GM12878 (cell line): ENCODE results near the gene PRKCE. TPM values are rescaled to one million over a fixed set of nuclear protein-coding genes. Genes with fewer than 3 reads are reported as not detected.

Experiments
- ATAC-seq: fragments of 200-7000 bp; cut with Tn5 transposase; 3 replicates; pipeline ENCODE4 v1.9.1; 2020; ENCODE audit warnings: mild to moderate bottlenecking, moderate library complexity
- BruUV-seq: library from RNA; stranded (reverse); fragments of 400-500 nt; replicated peaks from 2 replicates; lab custom pipeline; 2021; lab: Mats Ljungman, UMichigan
- CTCF ChIA-PET: fragments of 300-600 bp; sonication (Branson Sonifier 250); formaldehyde crosslinking; extraction: SDS; loops from one replicate; lab custom pipeline; 2021; ENCODE audit warnings: inconsistent platforms; lab: Yijun Ruan, JAX
- POLR2A ChIA-PET: fragments of 350-600 bp; formaldehyde crosslinking; extraction: SDS; loops from one replicate; lab custom pipeline; 2021; ENCODE audit warnings: inconsistent platforms; lab: Charles Lee
- RAD21 ChIA-PET: fragments of 300-600 bp; sonication (Branson Sonifier 250); formaldehyde crosslinking; loops from one replicate; lab custom pipeline; 2023; ENCODE audit warnings: antibody characterized with exemption; ENCODE audit not compliant: unreplicated experiment; lab: Charles Lee
- SMC1A ChIA-PET: fragments of 300-600 bp; sonication (Branson Sonifier 250); formaldehyde crosslinking; loops from one replicate; lab custom pipeline; 2023; ENCODE audit not compliant: unreplicated experiment, uncharacterized antibody; lab: Charles Lee
- DNase-seq: peaks from one replicate; pipeline ENCODE4 v3.0.0-alpha.2; 2011; ENCODE audit warnings: low read depth, low spot score
- FAIRE-seq: peaks from 3 replicates; lab custom pipeline; 2011; peaks lifted over from hg19 to GRCh38; lab: Jason Lieb, UNC
- H2AFZ ChIP-seq: 2 replicates; pipeline ENCODE4 v1.6.0; 2011; ENCODE audit warnings: low read depth, low read length, control low read depth; ENCODE audit not compliant: control insufficient read depth
- H3K27ac ChIP-seq: 2 replicates; pipeline ENCODE4 v1.5.1; 2011; ENCODE audit warnings: control low read depth; ENCODE audit not compliant: control insufficient read depth, insufficient read depth
- H3K27me3 ChIP-seq, 2 experiments: replicated peaks in 1 of 2; 2 replicates each; pipeline versions ENCODE4 v1.6.0 to v1.6.1; 2011; ENCODE audit warnings: low read length in 1 of 2; ENCODE audit not compliant: control insufficient read depth in 2 of 2, insufficient read depth in 2 of 2
- H3K36me3 ChIP-seq, 2 experiments: 2 replicates each; pipeline ENCODE4 v1.5.1; 2011; ENCODE audit warnings: low read length in 1 of 2; ENCODE audit not compliant: control insufficient read depth in 2 of 2, insufficient read depth in 2 of 2
- H3K4me1 ChIP-seq: 2 replicates; pipeline ENCODE4 v1.6.1; 2011; ENCODE audit warnings: mild to moderate bottlenecking, low read length, moderate library complexity, mixed read lengths; ENCODE audit not compliant: control insufficient read depth, insufficient read depth
- H3K4me2 ChIP-seq: 2 replicates; pipeline ENCODE4 v1.6.0; 2011; ENCODE audit warnings: control low read depth; ENCODE audit not compliant: control insufficient read depth, insufficient read depth
- H3K4me3 ChIP-seq: fragments of 200-600 bp; sonication (generic); 2 replicates; pipeline ENCODE4 v1.5.1; 2016
- H3K79me2 ChIP-seq: 2 replicates; pipeline ENCODE4 v1.6.0; 2011; ENCODE audit warnings: low read length; ENCODE audit not compliant: control insufficient read depth, insufficient read depth
- H3K9ac ChIP-seq: 2 replicates; pipeline ENCODE4 v1.8.0; 2011; ENCODE audit warnings: low read length, control low read depth, mixed read lengths; ENCODE audit not compliant: control insufficient read depth, insufficient read depth
- H3K9me3 ChIP-seq: replicated peaks from 3 replicates; pipeline ENCODE4 v1.5.1; 2011; ENCODE audit warnings: mild to moderate bottlenecking, low read length; ENCODE audit not compliant: control insufficient read depth, insufficient read depth
- H4K20me1 ChIP-seq: 2 replicates; pipeline ENCODE4 v1.6.0; 2011; ENCODE audit not compliant: control insufficient read depth, insufficient read depth
- ATF7 ChIP-seq: fragments of 450-650 bp; IDR thresholded peaks from 2 replicates; pipeline ENCODE4 v1.6.1; 2016; ENCODE audit warnings: low read depth, mild to moderate bottlenecking
- SMAD1 ChIP-seq: fragments of 450-650 bp; IDR thresholded peaks from 2 replicates; pipeline ENCODE4 v1.6.1; 2018; ENCODE audit warnings: mild to moderate bottlenecking, low read depth; ENCODE audit not compliant: partially characterized antibody
- TCF7 ChIP-seq: IDR thresholded peaks from 2 replicates; pipeline ENCODE4 v1.6.1; 2014; ENCODE audit warnings: antibody characterized with exemption, borderline replicate concordance
- WGBS: methylation state at CpG from one replicate; pipeline ENCODE4 v1.1.6; 2016; ENCODE audit warnings: low lambda C conversion rate; ENCODE audit not compliant: insufficient replicate concordance, insufficient coverage; ENCODE audit errors: missing lambda C conversion rate; 5-methylcytosine and 5-hydroxymethylcytosine counted together
- in situ Hi-C: fragments of 300-500 bp; cut with MboI; formaldehyde crosslinking; loops from 9 replicates; pipeline ENCODE4 v1.14.3; 2018; ENCODE audit warnings: mixed read lengths
- intact Hi-C: fragments of 100-400 bp; cut with micrococcal nuclease; formaldehyde crosslinking; loops from one replicate; pipeline ENCODE4 v1.14.2; 2022; ENCODE audit not compliant: unreplicated experiment
- polyA plus RNA-seq, 11 experiments: library from polyadenylated mRNA; depleted of rRNA in 4 of 11; unstranded in 6 of 11; stranded (reverse) in 5 of 11; fragments of >200 nt; fragmentation: Nextera tagmentation in 4 of 11; fragmentation: Illumina TruSeq in 1 of 11; extraction: Ambion mirVana in 4 of 11; extraction: Trizol in 1 of 11; gene quantifications; 1 replicate in 1 of 11; 2 replicates in 10 of 11; pipeline versions ENCODE4 v1.2.1 to v1.2.3, GENCODE V29; 2011 to 2016; ENCODE audit warnings: inconsistent platforms in 2 of 11, missing spikeins in 2 of 11, low read depth in 1 of 11
- total RNA-seq, 4 experiments: library from RNA; depleted of rRNA in 3 of 4; stranded (reverse); fragments of >200 nt in 3 of 4; fragmentation: Illumina TruSeq in 1 of 4; extraction: Trizol in 1 of 4; gene quantifications; 2 replicates each; pipeline versions ENCODE4 v1.2.1 to v1.2.3, GENCODE V29; 2013 to 2021
- TF ChIP-seq, protein P1 (sequence below): fragments of 450-650 bp; IDR thresholded peaks from 2 replicates; pipeline ENCODE4 v1.6.1; 2018; ENCODE audit warnings: borderline replicate concordance, mild to moderate bottlenecking; ENCODE audit not compliant: partially characterized antibody

PRKCE gene
- total and polyA plus RNA-seq, 10 of the 15 experiments (the other 5 are each of a cell fraction or from before 2014, with no cell fraction given), result 2.6 to 28.2 (median 11.3) TPM

DNA sequence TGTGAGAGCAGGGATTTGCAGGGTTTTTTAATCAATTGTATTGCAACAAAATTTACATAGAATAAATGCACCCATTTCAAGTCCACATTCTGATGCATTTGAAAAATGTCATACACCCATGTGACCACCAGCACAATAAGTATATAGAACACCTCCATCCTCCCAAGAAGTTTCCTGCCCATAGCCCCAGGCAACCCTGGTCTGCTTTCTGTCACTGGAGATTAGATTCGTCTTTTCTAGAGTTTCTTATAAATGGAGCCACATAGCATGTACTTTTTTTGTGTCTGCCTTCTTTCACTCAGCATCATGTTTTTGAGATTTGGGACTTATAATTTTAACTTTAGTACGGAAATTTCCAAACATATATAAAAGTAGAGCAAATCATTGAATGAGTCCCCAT is 518.6 kb downstream of the PRKCE start:
- Histone ChIP-seq H3K9me3 (no peaks in the 10 kb centered on the region), H3K27me3 (no peaks in the 10 kb centered on the region), H3K4me2 (no peak overlapping the region), H3K27ac (no peak overlapping the region), H2AFZ (no peak overlapping the region), H3K4me1 (no peaks in the 10 kb centered on the region), H3K36me3 (peaks cover 0 to 3% of the 10 kb centered on the region in 2 experiments; a peak in 1 of 4 replicates), H4K20me1 (no peaks in the 10 kb centered on the region), H3K9ac (no peak overlapping the region), H3K4me3 (no peak overlapping the region), H3K79me2 (no peaks in the 10 kb centered on the region)
- ChIA-PET POLR2A (no interaction called here), SMC1A (no interaction called here), CTCF (no interaction called here), RAD21 (no interaction called here)
- 40% methylated on average over 2 of the region's 2 CpGs for WGBS
- in situ Hi-C loops (no loop called here), intact Hi-C loops (no loop called here)
- DNase-seq (no peak), FAIRE-seq (no peak), ATAC-seq (no peak)
- no TSS peak for BruUV-seq
- TF ChIP-seq SMAD1 (no peak), ATF7 (no peak), TCF7 (no peak)
- TF ChIP-seq, protein P1, sequence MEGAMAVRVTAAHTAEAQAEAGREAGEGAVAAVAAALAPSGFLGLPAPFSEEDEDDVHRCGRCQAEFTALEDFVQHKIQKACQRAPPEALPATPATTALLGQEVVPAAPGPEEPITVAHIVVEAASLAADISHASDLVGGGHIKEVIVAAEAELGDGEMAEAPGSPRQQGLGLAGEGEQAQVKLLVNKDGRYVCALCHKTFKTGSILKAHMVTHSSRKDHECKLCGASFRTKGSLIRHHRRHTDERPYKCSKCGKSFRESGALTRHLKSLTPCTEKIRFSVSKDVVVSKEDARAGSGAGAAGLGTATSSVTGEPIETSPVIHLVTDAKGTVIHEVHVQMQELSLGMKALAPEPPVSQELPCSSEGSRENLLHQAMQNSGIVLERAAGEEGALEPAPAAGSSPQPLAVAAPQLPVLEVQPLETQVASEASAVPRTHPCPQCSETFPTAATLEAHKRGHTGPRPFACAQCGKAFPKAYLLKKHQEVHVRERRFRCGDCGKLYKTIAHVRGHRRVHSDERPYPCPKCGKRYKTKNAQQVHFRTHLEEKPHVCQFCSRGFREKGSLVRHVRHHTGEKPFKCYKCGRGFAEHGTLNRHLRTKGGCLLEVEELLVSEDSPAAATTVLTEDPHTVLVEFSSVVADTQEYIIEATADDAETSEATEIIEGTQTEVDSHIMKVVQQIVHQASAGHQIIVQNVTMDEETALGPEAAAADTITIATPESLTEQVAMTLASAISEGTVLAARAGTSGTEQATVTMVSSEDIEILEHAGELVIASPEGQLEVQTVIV, result no peak
